Activated CD4-positive, alpha-beta T cell treated with anti-CD3 and anti-CD28 coated beads for 36 hours (primary cell): ENCODE data around the gene CCDC197. TPM values are rescaled to one million over a fixed set of nuclear protein-coding genes. Genes with fewer than 3 reads are reported as not detected.

Experiments
- ATAC-seq: fragments of 200-7000 bp; cut with Tn5 transposase; one replicate; pipeline ENCODE4 v1.10.0; 2021; ENCODE audit warnings: mild to moderate bottlenecking, moderate library complexity
- CTCF ChIA-PET: fragments of 350-600 bp; sonication (Branson Sonifier 250); formaldehyde crosslinking; loops from one replicate; lab custom pipeline; 2021; ENCODE audit warnings: antibody characterized with exemption; lab: Charles Lee
- POLR2A ChIA-PET: fragments of 350-600 bp; sonication (Branson Sonifier 250); formaldehyde crosslinking; loops from one replicate; lab custom pipeline; 2021; ENCODE audit warnings: antibody characterized with exemption, inconsistent platforms; lab: Charles Lee
- DNase-seq: peaks from one replicate; pipeline ENCODE4 v3.0.0-alpha.2; 2020
- H3K27ac Mint-ChIP-seq: one replicate; pipeline ENCODE4 v1.8.0; 2021; ENCODE audit warnings: mixed read lengths
- H3K27me3 Mint-ChIP-seq: one replicate; pipeline ENCODE4 v1.8.0; 2021; ENCODE audit warnings: mixed read lengths
- H3K36me3 Mint-ChIP-seq: one replicate; pipeline ENCODE4 v1.8.0; 2021; ENCODE audit warnings: low read depth, mixed read lengths
- H3K4me1 Mint-ChIP-seq: one replicate; pipeline ENCODE4 v1.8.0; 2021; ENCODE audit warnings: mixed read lengths
- H3K4me3 Mint-ChIP-seq: one replicate; pipeline ENCODE4 v1.8.0; 2021; ENCODE audit warnings: mild to moderate bottlenecking, moderate library complexity, mixed read lengths
- H3K9me3 Mint-ChIP-seq: one replicate; pipeline ENCODE4 v1.8.0; 2021; ENCODE audit warnings: low read depth, mixed read lengths
- intact Hi-C, 2 experiments: fragments of 100-400 bp; cut with DNase I in 1 of 2; cut with micrococcal nuclease in 1 of 2; formaldehyde crosslinking; loops; one replicate each; pipeline versions ENCODE4 v1.14.2 to v1.15.1; 2022 to 2024; cut with DNase I, micrococcal nuclease
- total RNA-seq, 2 experiments: library from RNA; stranded (reverse); gene quantifications; one replicate each; pipeline ENCODE4 v1.2.3, GENCODE V29; 2021

Gene CCDC197
- total RNA-seq, 2 experiments from 2014 or later: 0.34 to 0.53 TPM

DNA sequence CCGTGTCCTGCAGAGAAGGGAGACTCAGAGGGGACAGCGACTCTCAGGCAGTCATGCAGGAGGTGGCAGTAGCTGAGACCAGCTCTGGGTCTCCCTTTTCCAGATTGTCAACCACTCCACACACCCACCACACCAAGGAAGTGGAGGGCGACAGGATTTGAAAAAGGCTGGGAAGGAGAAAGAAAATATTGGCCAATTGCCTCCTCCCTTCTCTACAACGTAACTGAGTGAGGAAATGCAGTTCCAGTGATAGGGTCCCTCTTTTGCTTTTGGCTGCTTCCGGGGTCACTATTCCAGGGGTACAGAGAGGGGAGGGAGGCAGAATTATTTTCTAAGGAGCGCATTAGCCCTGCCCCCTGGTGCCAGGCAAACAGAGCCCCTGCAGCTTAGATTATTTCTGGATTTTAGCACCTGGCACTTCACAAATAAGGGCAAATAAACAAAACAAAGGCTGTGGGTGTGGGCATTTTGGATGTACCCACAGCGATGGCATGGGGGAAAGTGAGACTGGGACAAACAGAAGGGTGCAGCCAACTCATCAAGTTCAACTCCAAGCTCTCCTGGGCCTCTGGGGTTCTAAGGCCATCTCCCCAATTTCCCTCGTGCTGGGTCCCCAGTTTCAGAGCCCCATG lies 41.1 kb upstream of the CCDC197 start:
- POLR2A ChIA-PET: interaction anchor here (0.6 kb wide), 1 partner anchor 1106 kb away, joined by 4 read pairs; no protein-coding TSS in a partner anchor
- no peaks in the 10 kb centered on the region for H3K27me3 Mint-ChIP-seq
- peaks cover 97% of the 10 kb centered on the region for H3K4me1 Mint-ChIP-seq
- DNase-seq: no peak
- no peaks in the 10 kb centered on the region for H3K9me3 Mint-ChIP-seq
- H3K4me3 Mint-ChIP-seq: peak overlapping the region; percentile 75
- H3K36me3 Mint-ChIP-seq: peaks cover 12% of the 10 kb centered on the region
- H3K27ac Mint-ChIP-seq: peak overlapping the region; percentile 100
- intact Hi-C loops: loop anchor here (5.0 to 10.0 kb wide), 4 partner anchors 126 to 1569 kb away; partner anchors contain the start of genes DDX24 (in 1 of the 2) and IFI27L1 (in 1 of the 2)
- CTCF ChIA-PET: interaction anchor here (0.6 to 6.4 kb wide), 5 partner anchors 15 to 219 kb away, joined by 3 to 46 read pairs (median 3); partner anchors contain the start of gene ASB2
- no peak for ATAC-seq

DNA sequence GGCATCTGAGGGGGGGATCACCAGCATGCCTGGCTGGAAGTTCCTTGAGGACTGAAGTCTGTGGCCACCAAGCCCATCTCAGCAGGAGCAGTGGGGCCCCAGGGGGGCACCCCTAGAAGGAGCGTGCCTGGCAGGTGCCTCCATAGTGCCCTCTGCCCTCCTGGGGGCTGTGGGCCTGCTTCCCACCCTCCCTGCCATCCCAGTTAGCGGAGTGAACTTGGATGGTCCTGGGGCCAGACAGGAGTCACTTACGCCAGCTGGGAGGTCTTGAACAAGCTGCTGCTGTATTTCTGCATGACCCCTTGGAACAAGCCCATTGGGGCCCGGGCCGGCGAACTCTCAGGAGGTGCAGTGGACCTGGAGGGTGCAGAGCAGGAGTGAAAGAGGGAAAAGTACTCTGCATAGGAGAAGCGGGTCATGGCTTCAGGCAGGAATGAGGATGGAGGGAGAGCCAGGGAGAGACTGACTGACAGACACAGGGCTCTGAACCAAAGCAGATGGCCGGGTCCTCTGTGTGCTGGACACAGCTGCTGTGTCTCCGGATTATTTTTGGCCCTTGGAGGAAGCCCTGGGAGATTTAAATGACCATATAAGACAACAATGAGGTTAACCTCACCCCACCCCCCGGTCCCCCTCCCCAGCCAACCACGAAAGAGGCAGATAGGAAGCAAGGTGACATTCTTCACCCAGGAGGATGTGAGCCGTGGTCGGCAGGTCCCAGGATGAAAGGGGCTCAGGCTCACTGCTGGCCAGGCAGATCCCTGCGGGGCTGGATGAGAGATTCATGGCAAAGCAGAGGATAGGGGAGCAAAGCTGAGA lies 40.4 kb upstream of the CCDC197 start:
- peaks cover 16% of the 10 kb centered on the region for H3K36me3 Mint-ChIP-seq
- H3K27ac Mint-ChIP-seq: peak overlapping the region; percentile 100
- ChIA-PET POLR2A (interaction anchor here (0.6 to 4.9 kb wide), 3 partner anchors 14 to 1106 kb away, joined by 4 to 48 read pairs (median 4); no protein-coding TSS in a partner anchor), CTCF (interaction anchor here (1.5 to 6.4 kb wide), 3 partner anchors 15 to 19 kb away, joined by 3 to 51 read pairs (median 46); partner anchors contain the start of gene ASB2)
- no peaks in the 10 kb centered on the region for H3K9me3 Mint-ChIP-seq
- H3K4me3 Mint-ChIP-seq: peak overlapping the region; percentile 75
- intact Hi-C loops: loop anchor here (5.0 to 10.0 kb wide), 4 partner anchors 126 to 1568 kb away; partner anchors contain the start of genes DDX24 (in 1 of the 2) and IFI27L1 (in 1 of the 2)
- DNase-seq (no peak), ATAC-seq (no peak)
- no peaks in the 10 kb centered on the region for H3K27me3 Mint-ChIP-seq
- H3K4me1 Mint-ChIP-seq: peaks cover 97% of the 10 kb centered on the region

DNA sequence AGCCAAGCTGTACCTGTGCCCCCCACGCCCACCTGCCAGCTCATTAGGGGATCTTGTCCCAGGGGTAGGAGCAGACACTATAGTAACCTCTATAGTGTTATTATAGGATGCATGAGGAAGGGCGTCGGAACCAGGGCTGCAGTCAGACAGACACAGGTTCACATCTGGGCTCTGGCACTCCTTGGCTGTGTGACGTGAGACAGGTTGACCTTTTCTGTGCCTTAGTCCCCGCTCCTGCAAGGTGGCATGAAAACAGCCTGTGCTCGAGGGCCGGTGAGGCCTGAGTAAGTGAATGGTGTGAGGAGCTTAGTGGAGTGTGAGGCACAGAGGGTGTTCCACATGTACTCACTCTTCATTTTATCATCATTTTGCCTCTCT lies 39.8 kb upstream of the CCDC197 start:
- Mint-ChIP-seq H3K27ac (peak overlapping the region; percentile 100), H3K4me3 (peak overlapping the region; percentile 75), H3K9me3 (no peaks in the 10 kb centered on the region), H3K36me3 (peaks cover 17% of the 10 kb centered on the region), H3K27me3 (no peaks in the 10 kb centered on the region), H3K4me1 (peaks cover 95% of the 10 kb centered on the region)
- intact Hi-C loops: loop anchor here (5.0 to 10.0 kb wide), 4 partner anchors 125 to 1567 kb away; partner anchors contain the start of genes DDX24 (in 1 of the 2) and IFI27L1 (in 1 of the 2)
- POLR2A ChIA-PET: interaction anchor here (0.7 to 4.9 kb wide), 2 partner anchors 14 to 22 kb away, joined by 4 to 48 read pairs; no protein-coding TSS in a partner anchor
- CTCF ChIA-PET: interaction anchor here (6.0 to 6.4 kb wide), 2 partner anchors 14 to 18 kb away, joined by 46 to 51 read pairs; no protein-coding TSS in a partner anchor
- DNase-seq: no peak
- no peak for ATAC-seq

DNA sequence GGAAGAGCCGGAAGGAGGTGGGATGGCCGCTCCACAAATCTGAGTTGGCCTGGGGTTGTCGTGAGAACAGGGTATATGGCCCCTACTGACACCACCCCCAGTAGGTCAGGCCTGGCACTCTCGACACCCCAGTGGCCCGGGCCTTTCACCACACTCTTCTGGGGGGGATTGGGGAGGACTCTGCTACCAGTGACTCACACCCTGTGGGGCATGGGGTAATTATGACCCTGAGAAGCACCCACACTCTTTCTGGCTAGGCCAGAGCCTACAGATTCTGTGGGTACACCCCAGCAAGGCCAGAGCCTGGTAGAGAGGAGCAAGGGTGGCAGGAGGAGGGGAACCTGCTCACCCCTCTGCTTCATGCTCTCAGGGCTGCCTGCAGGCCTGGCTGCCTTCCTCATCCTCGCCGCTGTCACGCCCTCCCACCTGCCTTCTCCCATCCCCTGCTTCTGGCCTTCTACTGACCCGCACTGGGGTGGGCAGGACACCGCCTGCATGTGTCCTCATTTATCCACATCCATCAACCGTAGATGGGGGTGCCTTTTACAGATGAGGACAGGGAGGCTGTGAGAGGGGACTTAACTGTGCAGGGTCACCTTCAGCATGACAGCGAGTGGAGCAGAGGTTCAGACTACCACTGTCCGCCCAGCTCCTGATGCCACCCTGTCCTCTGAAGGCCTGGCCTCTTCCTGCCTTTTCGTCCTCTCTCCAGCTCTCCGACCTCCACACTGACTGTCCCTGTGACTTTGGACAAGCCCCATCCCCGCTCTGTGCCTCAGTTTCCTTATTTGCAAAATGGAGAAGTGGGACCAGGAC lies 39.1 kb upstream of the CCDC197 start:
- peak overlapping the region; percentile 26 for H3K4me3 Mint-ChIP-seq
- CTCF ChIA-PET: interaction anchor here (0.8 to 6.4 kb wide), 7 partner anchors 9 to 42 kb away, joined by 3 to 51 read pairs (median 4); no protein-coding TSS in a partner anchor

DNA sequence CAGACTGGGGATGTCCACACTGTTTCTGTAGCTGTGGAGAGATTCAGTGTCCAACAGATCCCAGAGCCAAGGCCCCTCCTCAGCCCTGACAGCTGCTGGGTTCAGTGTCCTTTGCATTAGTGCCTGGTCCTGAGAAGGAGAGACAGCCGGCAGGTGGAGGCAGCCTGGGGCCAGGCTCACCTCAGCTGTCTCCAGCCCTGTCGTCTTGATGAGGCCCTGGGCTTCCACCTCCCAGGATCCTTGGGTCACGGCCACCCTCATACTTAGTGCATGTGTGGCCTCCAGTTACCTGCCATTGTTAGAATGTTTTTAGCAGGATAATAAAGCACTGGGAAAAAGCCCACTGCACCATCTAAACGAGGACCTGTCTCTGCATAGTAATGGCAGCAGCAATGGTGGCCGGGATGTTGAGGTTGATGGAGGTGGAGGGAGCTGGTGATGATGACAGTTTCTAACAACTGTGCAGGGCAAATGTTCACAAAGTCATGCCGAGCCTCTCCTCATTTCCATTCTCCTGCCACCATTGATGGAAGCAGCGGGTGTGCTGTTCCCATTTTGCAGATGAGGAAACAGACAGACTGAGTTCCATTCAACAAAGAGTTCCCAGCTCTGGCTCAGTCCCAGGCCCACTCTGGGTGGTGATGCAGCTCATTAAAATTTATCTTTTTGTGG lies 38.4 kb upstream of the CCDC197 start:
- peak overlapping the region; percentile 100 for H3K27ac Mint-ChIP-seq
- peaks cover 19% of the 10 kb centered on the region for H3K36me3 Mint-ChIP-seq
- peaks cover 96% of the 10 kb centered on the region for H3K4me1 Mint-ChIP-seq
- ChIA-PET CTCF (interaction anchor here (0.6 to 6.4 kb wide), 10 partner anchors 10 to 43 kb away, joined by 3 to 51 read pairs (median 4); no protein-coding TSS in a partner anchor), POLR2A (interaction anchor here (0.8 to 4.9 kb wide), 11 partner anchors 13 to 387 kb away, joined by 3 to 48 read pairs (median 4); partner anchors contain the start of gene ASB2)
- H3K9me3 Mint-ChIP-seq: no peaks in the 10 kb centered on the region
- ATAC-seq (no peak), DNase-seq (no peak)
- H3K4me3 Mint-ChIP-seq: peak overlapping the region; percentile 70
- intact Hi-C loops: loop anchor here (1.0 to 10.0 kb wide), 9 partner anchors 13 to 1566 kb away; partner anchors contain the start of genes DDX24 (in 1 of the 2), IFI27L1 (in 1 of the 2) and OTUB2 (in 1 of the 2)
- H3K27me3 Mint-ChIP-seq: no peaks in the 10 kb centered on the region

More for the DNA sequence above, 39.1 kb upstream of the CCDC197 start:
- Mint-ChIP-seq H3K27me3 (no peaks in the 10 kb centered on the region), H3K27ac (peak overlapping the region; percentile 100), H3K4me1 (peaks cover 96% of the 10 kb centered on the region), H3K36me3 (peaks cover 17% of the 10 kb centered on the region), H3K9me3 (no peaks in the 10 kb centered on the region)
- intact Hi-C loops: loop anchor here (5.0 to 10.0 kb wide), 4 partner anchors 124 to 1567 kb away; partner anchors contain the start of genes DDX24 (in 1 of the 2) and IFI27L1 (in 1 of the 2)
- ATAC-seq: no peak
- DNase-seq: no peak
- POLR2A ChIA-PET: interaction anchor here (1.2 to 4.9 kb wide), 4 partner anchors 14 to 388 kb away, joined by 3 to 48 read pairs (median 26); no protein-coding TSS in a partner anchor

DNA sequence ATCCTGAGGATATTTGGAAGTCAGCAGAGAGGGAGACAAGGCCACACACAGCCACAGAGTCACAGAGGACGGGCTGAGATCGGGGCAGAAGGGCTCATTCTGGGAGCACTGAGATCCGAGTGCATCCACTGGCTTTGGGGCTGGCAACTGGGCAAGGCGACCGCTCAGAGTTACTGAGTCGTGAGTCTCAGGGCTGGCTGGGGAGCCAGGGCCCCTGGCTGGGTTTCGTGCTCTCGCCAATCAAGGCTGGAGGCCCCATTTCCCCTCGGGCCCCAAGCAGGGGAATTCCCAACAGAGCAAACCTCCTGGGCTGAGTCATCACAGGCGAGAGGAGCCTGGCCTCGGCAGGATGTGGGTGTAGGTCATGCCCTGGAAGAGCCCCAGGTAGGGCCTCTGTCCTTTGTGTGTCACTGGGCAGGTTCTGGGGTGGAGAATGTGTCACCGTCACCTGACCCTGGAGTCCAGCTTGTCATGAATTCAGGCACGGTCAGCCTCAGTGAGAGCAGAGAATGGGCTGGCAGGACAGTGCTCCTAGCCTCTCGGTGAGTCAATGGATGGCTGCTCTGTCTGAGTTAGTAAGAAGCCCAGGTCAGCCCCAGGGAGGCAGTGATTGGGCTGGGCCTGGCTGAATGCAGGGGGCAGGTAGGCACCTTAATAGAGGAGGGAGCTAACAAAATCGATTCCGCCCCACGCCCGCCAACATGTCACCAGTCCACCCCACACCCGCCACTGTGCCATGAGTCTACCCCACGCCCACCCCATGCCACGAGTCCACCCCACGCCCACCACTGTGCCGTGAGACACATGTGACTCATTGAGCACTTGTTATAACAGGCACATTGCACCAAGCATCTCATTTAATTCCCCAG lies 37.6 kb upstream of the CCDC197 start:
- POLR2A ChIA-PET: interaction anchor here (0.8 to 4.9 kb wide), 13 partner anchors 12 to 386 kb away, joined by 3 to 48 read pairs (median 4); partner anchors contain the start of gene ASB2
- CTCF ChIA-PET: interaction anchor here (0.6 to 6.4 kb wide), 10 partner anchors 12 to 72 kb away, joined by 3 to 51 read pairs (median 3); no protein-coding TSS in a partner anchor
- Mint-ChIP-seq H3K4me3 (peak overlapping the region; percentile 70), H3K9me3 (no peaks in the 10 kb centered on the region), H3K36me3 (peaks cover 18% of the 10 kb centered on the region), H3K27ac (peak overlapping the region; percentile 100), H3K4me1 (peaks cover 96% of the 10 kb centered on the region), H3K27me3 (no peaks in the 10 kb centered on the region)
- DNase-seq: peak; percentile 97
- peak; percentile 74 for ATAC-seq
- intact Hi-C loops: loop anchor here (1.0 to 10.0 kb wide), 14 partner anchors 12 to 1565 kb away; partner anchors contain the start of genes BTBD7 (in 1 of the 2), DDX24 (in 1 of the 2), DICER1 (in 1 of the 2) and IFI27L1 (in 1 of the 2)

DNA sequence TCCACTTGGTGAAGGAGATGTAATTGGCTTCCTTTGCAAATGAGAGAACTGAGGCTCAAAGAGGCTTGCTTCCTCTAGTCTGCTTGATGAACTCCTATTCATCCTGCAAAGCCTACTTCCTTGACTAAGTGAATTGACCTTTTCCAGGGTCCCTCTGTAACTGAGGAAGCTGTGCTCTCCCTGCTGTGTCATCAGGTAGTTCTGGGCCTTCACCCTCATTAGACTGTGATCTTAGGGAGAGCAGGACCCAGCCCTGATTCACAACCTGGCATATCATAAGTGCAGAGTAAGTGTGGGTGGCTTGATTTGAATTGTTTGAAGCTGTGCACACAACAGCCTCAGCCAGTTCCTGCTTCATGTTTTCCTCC lies 37.0 kb upstream of the CCDC197 start:
- peaks cover 96% of the 10 kb centered on the region for H3K4me1 Mint-ChIP-seq
- peaks cover 6% of the 10 kb centered on the region for H3K9me3 Mint-ChIP-seq
- H3K27ac Mint-ChIP-seq: peak overlapping the region; percentile 100
- CTCF ChIA-PET: interaction anchor here (0.7 to 6.4 kb wide), 9 partner anchors 11 to 72 kb away, joined by 3 to 51 read pairs (median 6); partner anchors contain the start of gene ASB2
- DNase-seq (peak; percentile 69), ATAC-seq (peak; percentile 53)
- peak overlapping the region; percentile 70 for H3K4me3 Mint-ChIP-seq
- intact Hi-C loops: loop anchor here (2.0 to 10.0 kb wide), 5 partner anchors 215 to 1195 kb away; partner anchors contain the start of genes BTBD7 (in 1 of the 2), DICER1 (in 1 of the 2) and PPP4R4 (in 1 of the 2)
- POLR2A ChIA-PET: interaction anchor here (1.3 to 4.9 kb wide), 6 partner anchors 12 to 39 kb away, joined by 4 to 48 read pairs (median 10); no protein-coding TSS in a partner anchor
- no peaks in the 10 kb centered on the region for H3K27me3 Mint-ChIP-seq
- H3K36me3 Mint-ChIP-seq: peaks cover 16% of the 10 kb centered on the region

DNA sequence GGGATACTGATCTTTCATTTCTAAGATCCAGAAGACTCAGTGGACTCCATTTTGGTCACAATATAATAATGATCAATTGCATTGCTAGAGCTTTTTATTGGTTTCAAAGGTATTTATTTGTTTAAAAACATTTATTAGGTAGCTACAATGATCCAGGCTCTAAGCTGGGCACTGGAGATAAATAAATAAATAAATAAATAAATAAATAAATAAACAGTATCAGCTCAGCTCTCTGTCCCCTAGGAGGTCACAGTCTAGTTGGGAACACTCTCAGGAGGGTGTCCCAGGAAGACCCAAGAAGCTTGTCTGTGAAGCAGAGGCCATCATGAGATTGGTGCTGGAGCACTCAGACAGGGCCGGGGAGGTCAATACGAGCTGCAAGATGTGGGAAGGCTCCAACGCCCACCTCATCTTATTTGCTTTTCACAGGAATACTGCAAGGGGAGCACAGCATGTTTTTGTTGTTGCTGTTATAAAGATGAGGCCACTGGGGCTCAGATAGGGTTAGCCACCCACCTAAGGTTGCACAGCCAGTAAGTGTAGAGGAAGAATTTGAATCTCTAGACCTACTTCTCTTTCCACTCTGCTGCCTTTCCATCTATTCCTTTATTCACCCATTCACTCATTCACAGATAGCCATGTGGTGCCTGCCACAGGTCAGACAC lies 36.2 kb upstream of the CCDC197 start:
- Mint-ChIP-seq H3K4me1 (peaks cover 95% of the 10 kb centered on the region), H3K27me3 (no peaks in the 10 kb centered on the region), H3K36me3 (peaks cover 16% of the 10 kb centered on the region), H3K27ac (peak overlapping the region; percentile 100), H3K4me3 (peak overlapping the region; percentile 70), H3K9me3 (peaks cover 6% of the 10 kb centered on the region)
- ATAC-seq (no peak), DNase-seq (no peak)
- POLR2A ChIA-PET: interaction anchor here (1.1 to 4.9 kb wide), 8 partner anchors 11 to 40 kb away, joined by 4 to 48 read pairs (median 6); no protein-coding TSS in a partner anchor
- intact Hi-C loops: loop anchor here (2.0 to 10.0 kb wide), 5 partner anchors 214 to 1194 kb away; partner anchors contain the start of genes BTBD7 (in 1 of the 2), DICER1 (in 1 of the 2) and PPP4R4 (in 1 of the 2)
- CTCF ChIA-PET: interaction anchor here (0.6 to 6.4 kb wide), 10 partner anchors 10 to 1499 kb away, joined by 3 to 51 read pairs (median 6); partner anchors contain the start of gene ASB2
